Trophoblast cell (in vitro differentiated cells and primary cell): ENCODE measurements around the gene SPATS1.
A peak's percentile ranks its signal among the peaks of the same experiment; 100 is the strongest.
"Not testable (repeated sequence)": the region's sequence is repeated elsewhere in the genome, so short reads cannot be mapped to it uniquely, and the experiment has no call there.

Experiments used
- DNase-seq, 2 donors: peaks; one replicate each; pipeline ENCODE4 v3.0.0-alpha.2; 2016
- H2AFZ ChIP-seq: 2 replicates; pipeline ENCODE4 v1.6.1; 2013; ENCODE audit warnings: low read length, moderate library complexity, mild to moderate bottlenecking; ENCODE audit not compliant: insufficient read depth, poor library complexity
- H2AK5ac ChIP-seq: 2 replicates; pipeline ENCODE4 v1.6.1; 2013; ENCODE audit warnings: mild to moderate bottlenecking, low read length
- H2BK120ac ChIP-seq: 2 replicates; pipeline ENCODE4 v1.6.1; 2013; ENCODE audit warnings: low read length, mild to moderate bottlenecking, moderate library complexity; ENCODE audit not compliant: insufficient read depth, poor library complexity
- H2BK12ac ChIP-seq: 2 replicates; pipeline ENCODE4 v1.6.1; 2013; ENCODE audit warnings: mild to moderate bottlenecking, low read length, moderate library complexity
- H2BK5ac ChIP-seq: 2 replicates; pipeline ENCODE4 v1.6.1; 2013; ENCODE audit warnings: low read length, low read depth, moderate library complexity, mild to moderate bottlenecking; ENCODE audit not compliant: poor library complexity
- H3K14ac ChIP-seq: 2 replicates; pipeline ENCODE4 v1.6.1; 2013; ENCODE audit warnings: mild to moderate bottlenecking, low read length
- H3K18ac ChIP-seq: 2 replicates; pipeline ENCODE4 v1.6.1; 2013; ENCODE audit warnings: mild to moderate bottlenecking, low read length
- H3K23ac ChIP-seq: 2 replicates; pipeline ENCODE4 v1.6.1; 2013; ENCODE audit warnings: low read length
- H3K27ac ChIP-seq: 2 replicates; pipeline ENCODE4 v1.5.1; 2013; ENCODE audit warnings: low read depth, mild to moderate bottlenecking, inconsistent platforms, low read length, moderate library complexity
- H3K27me3 ChIP-seq: 2 replicates; pipeline ENCODE4 v1.6.1; 2013; ENCODE audit warnings: inconsistent platforms, mild to moderate bottlenecking, low read length, moderate library complexity; ENCODE audit not compliant: insufficient read depth
- H3K36me3 ChIP-seq, 2 experiments: 1 replicate in 1 of 2; 2 replicates in 1 of 2; pipeline ENCODE4 v1.6.1; 2013; ENCODE audit warnings: low read length in 2 of 2, mild to moderate bottlenecking in 2 of 2, moderate library complexity in 1 of 2; ENCODE audit not compliant: insufficient read depth in 2 of 2, control insufficient read depth in 1 of 2
- H3K4ac ChIP-seq: 2 replicates; pipeline ENCODE4 v1.6.1; 2013; ENCODE audit warnings: low read depth, mild to moderate bottlenecking, low read length, moderate library complexity
- H3K4me1 ChIP-seq, 2 experiments: 1 replicate in 1 of 2; 2 replicates in 1 of 2; pipeline ENCODE4 v1.6.1; 2013; ENCODE audit warnings: low read length in 2 of 2, mild to moderate bottlenecking in 2 of 2, moderate library complexity in 1 of 2; ENCODE audit not compliant: insufficient read depth in 2 of 2, control insufficient read depth in 1 of 2
- H3K4me2 ChIP-seq: 2 replicates; pipeline ENCODE4 v1.6.1; 2013; ENCODE audit warnings: inconsistent platforms, mild to moderate bottlenecking, low read length, moderate library complexity
- H3K4me3 ChIP-seq: 2 replicates; pipeline ENCODE4 v1.5.1; 2013; ENCODE audit warnings: mild to moderate bottlenecking, low read depth, low read length, inconsistent platforms
- H3K79me1 ChIP-seq: one replicate; pipeline ENCODE4 v1.6.1; 2013; ENCODE audit warnings: low read length
- H3K79me2 ChIP-seq: 2 replicates; pipeline ENCODE4 v1.6.1; 2013; ENCODE audit warnings: low read length, mild to moderate bottlenecking; ENCODE audit not compliant: control insufficient read depth, insufficient read depth, poor library complexity
- H3K9ac ChIP-seq: 2 replicates; pipeline ENCODE4 v1.6.1; 2013; ENCODE audit warnings: mild to moderate bottlenecking, low read length
- H3K9me3 ChIP-seq: 2 replicates; pipeline ENCODE4 v1.6.1; 2013; ENCODE audit warnings: low read depth, mild to moderate bottlenecking, control low read depth, inconsistent platforms, low read length; ENCODE audit not compliant: insufficient read depth
- H4K12ac ChIP-seq: 2 replicates; pipeline ENCODE4 v1.6.1; 2013; ENCODE audit warnings: low read depth, mild to moderate bottlenecking, low read length, moderate library complexity
- H4K8ac ChIP-seq: 2 replicates; pipeline ENCODE4 v1.6.1; 2013; ENCODE audit warnings: low read depth, mild to moderate bottlenecking, low read length, moderate library complexity
- H4K91ac ChIP-seq: one replicate; pipeline ENCODE4 v1.6.1; 2013; ENCODE audit warnings: low read depth, mild to moderate bottlenecking, low read length, moderate library complexity
- WGBS: extraction: QIAGEN DNeasy Blood & Tissue Kit; methylation state at CpG from one replicate; pipeline ENCODE4 v1.1.7; 2013; ENCODE audit warnings: missing lambda C conversion rate; ENCODE audit not compliant: insufficient read length, insufficient coverage; ENCODE audit errors: extremely low coverage; 5-methylcytosine and 5-hydroxymethylcytosine counted together

Gene SPATS1

GRCh38 chr6:44312901-44313788 is 29.3 kb upstream of the SPATS1 start, which contains the start of gene AARS2:
Gene AARS2 (minus strand): TSS chr6:44313347. CDS start chr6:44313323, 24 bp downstream.
- peaks cover 4% of the 10 kb centered on the region for H3K79me2 ChIP-seq
- H2AFZ ChIP-seq = peak within 1 kb of the TSS; percentile 99
- H2BK5ac ChIP-seq = peak within 1 kb of the TSS; percentile 81
- no peaks in the 10 kb centered on the region for H3K27me3 ChIP-seq
- peak; percentile 93 to 98 for DNase-seq
- peak within 1 kb of the TSS; percentile 46 for H3K4ac ChIP-seq
- H3K79me1 ChIP-seq = peaks cover 5% of the 10 kb centered on the region
- H3K4me3 ChIP-seq = peak within 1 kb of the TSS; percentile 94
- no peak within 1 kb of the TSS for H2AK5ac ChIP-seq
- H3K9ac ChIP-seq = peak within 1 kb of the TSS; percentile 94
- H3K23ac ChIP-seq = no peak within 1 kb of the TSS
- peak within 1 kb of the TSS; percentile 58 for H3K14ac ChIP-seq
- peak within 1 kb of the TSS; percentile 86 for H4K8ac ChIP-seq
- peak within 1 kb of the TSS; percentile 84 for H3K4me2 ChIP-seq
- H3K4me1 ChIP-seq = peaks cover 3 to 7% of the 10 kb centered on the region in 2 experiments
- peak within 1 kb of the TSS; percentile 91 for H4K91ac ChIP-seq
- H3K9me3 ChIP-seq = peaks cover 4% of the 10 kb centered on the region
- peak within 1 kb of the TSS; percentile 3 for H3K27ac ChIP-seq
- H2BK12ac ChIP-seq = no peak within 1 kb of the TSS
- peak within 1 kb of the TSS; percentile 91 for H3K18ac ChIP-seq
- peak within 1 kb of the TSS; percentile 24 for H4K12ac ChIP-seq
- WGBS = no CpG with 5 or more reads among the region's 52 CpGs
- H2BK120ac ChIP-seq = peak within 1 kb of the TSS; percentile 9
- H3K36me3 ChIP-seq = peaks cover 24 to 26% of the 10 kb centered on the region in 2 experiments

- no CpG with 5 or more reads among the region's 8 CpGs for WGBS
- not testable (repeated sequence) for H3K4ac ChIP-seq, H3K27ac ChIP-seq, H3K4me1 ChIP-seq, H3K23ac ChIP-seq, H2AK5ac ChIP-seq, H3K79me2 ChIP-seq, H3K14ac ChIP-seq, H3K18ac ChIP-seq, H3K9me3 ChIP-seq, H2AFZ ChIP-seq, H3K79me1 ChIP-seq, H3K9ac ChIP-seq, H2BK12ac ChIP-seq, H4K12ac ChIP-seq, H4K8ac ChIP-seq, DNase-seq, H3K4me2 ChIP-seq, H2BK120ac ChIP-seq, H4K91ac ChIP-seq, H3K27me3 ChIP-seq, H2BK5ac ChIP-seq, H3K4me3 ChIP-seq
- H3K36me3 ChIP-seq = peaks cover 13 to 15% of the 10 kb centered on the region in 2 experiments
These were observed 27.8 kb upstream of the SPATS1 start for GRCh38 chr6:44314657-44315056.

DNA sequence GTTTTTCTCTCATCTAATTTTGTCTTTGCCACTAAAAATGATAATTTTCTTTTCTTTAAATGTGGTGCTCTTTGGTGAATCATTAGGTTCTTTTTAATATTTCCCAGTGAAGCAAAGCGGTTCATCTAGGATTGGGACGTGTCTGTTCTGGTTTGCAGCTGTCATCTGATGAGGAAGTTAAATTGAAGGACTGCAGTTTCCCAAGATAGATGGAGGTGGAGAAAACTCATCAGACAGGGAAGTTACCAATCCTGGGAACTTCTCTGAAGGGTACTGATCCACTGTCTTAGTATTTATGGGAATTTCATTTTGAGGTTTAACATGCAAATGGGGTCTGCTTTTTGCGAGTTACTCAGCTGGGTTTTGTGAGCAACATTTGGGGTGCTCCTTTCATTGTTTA is 26.9 kb upstream of the SPATS1 start:
- no peak overlapping the region for H2BK5ac ChIP-seq
- H3K4ac ChIP-seq = no peak overlapping the region
- H3K14ac ChIP-seq = no peak overlapping the region
- H2AK5ac ChIP-seq = no peak overlapping the region
- peaks cover 3 to 7% of the 10 kb centered on the region in 2 experiments for H3K4me1 ChIP-seq
- no peak overlapping the region for H2BK12ac ChIP-seq
- peaks cover 7 to 9% of the 10 kb centered on the region in 2 experiments for H3K36me3 ChIP-seq
- H3K4me2 ChIP-seq = no peak overlapping the region
- H3K4me3 ChIP-seq = no peak overlapping the region
- H3K9me3 ChIP-seq = peaks cover 2% of the 10 kb centered on the region
- no peak overlapping the region for H2AFZ ChIP-seq
- no peak overlapping the region for H3K23ac ChIP-seq
- no peak overlapping the region for H4K12ac ChIP-seq
- H3K27me3 ChIP-seq = no peaks in the 10 kb centered on the region
- H3K79me2 ChIP-seq = peaks cover 4% of the 10 kb centered on the region
- H3K9ac ChIP-seq = no peak overlapping the region
- H4K91ac ChIP-seq = no peak overlapping the region
- no peak overlapping the region for H2BK120ac ChIP-seq
- H3K79me1 ChIP-seq = peaks cover 5% of the 10 kb centered on the region
- no peak overlapping the region for H4K8ac ChIP-seq
- H3K18ac ChIP-seq = no peak overlapping the region
- WGBS = no CpG with 5 or more reads among the region's 3 CpGs
- H3K27ac ChIP-seq = no peak overlapping the region
- DNase-seq = peak in 1 of 2 donors; percentile 14

GRCh38 chr6:44315951-44316350 is 26.5 kb upstream of the SPATS1 start:
- Histone ChIP-seq H2AFZ (no peak overlapping the region), H3K79me2 (peaks cover 4% of the 10 kb centered on the region), H3K14ac (no peak overlapping the region), H3K27ac (no peak overlapping the region), H3K79me1 (peaks cover 5% of the 10 kb centered on the region), H3K23ac (no peak overlapping the region), H4K8ac (no peak overlapping the region), H4K91ac (no peak overlapping the region), H4K12ac (no peak overlapping the region), H2AK5ac (no peak overlapping the region), H3K4ac (no peak overlapping the region), H2BK12ac (no peak overlapping the region), H3K4me1 (peaks cover 3 to 7% of the 10 kb centered on the region in 2 experiments), H3K18ac (no peak overlapping the region), H3K27me3 (no peaks in the 10 kb centered on the region), H3K36me3 (peaks cover 5 to 6% of the 10 kb centered on the region in 2 experiments), H3K4me2 (no peak overlapping the region), H3K9ac (no peak overlapping the region), H3K9me3 (peaks cover 1% of the 10 kb centered on the region), H2BK5ac (no peak overlapping the region), H3K4me3 (no peak overlapping the region), H2BK120ac (no peak overlapping the region)
- WGBS = no CpG with 5 or more reads among the region's 5 CpGs
- DNase-seq = no peak
